Measurements from ENCODE around the gene WNT7A. TPM values are rescaled to one million over a fixed set of nuclear protein-coding genes. Genes with fewer than 3 reads are reported as not detected.

Gene WNT7A
- total RNA-seq, 1 donor from 2014 or later: not detected

DNA sequence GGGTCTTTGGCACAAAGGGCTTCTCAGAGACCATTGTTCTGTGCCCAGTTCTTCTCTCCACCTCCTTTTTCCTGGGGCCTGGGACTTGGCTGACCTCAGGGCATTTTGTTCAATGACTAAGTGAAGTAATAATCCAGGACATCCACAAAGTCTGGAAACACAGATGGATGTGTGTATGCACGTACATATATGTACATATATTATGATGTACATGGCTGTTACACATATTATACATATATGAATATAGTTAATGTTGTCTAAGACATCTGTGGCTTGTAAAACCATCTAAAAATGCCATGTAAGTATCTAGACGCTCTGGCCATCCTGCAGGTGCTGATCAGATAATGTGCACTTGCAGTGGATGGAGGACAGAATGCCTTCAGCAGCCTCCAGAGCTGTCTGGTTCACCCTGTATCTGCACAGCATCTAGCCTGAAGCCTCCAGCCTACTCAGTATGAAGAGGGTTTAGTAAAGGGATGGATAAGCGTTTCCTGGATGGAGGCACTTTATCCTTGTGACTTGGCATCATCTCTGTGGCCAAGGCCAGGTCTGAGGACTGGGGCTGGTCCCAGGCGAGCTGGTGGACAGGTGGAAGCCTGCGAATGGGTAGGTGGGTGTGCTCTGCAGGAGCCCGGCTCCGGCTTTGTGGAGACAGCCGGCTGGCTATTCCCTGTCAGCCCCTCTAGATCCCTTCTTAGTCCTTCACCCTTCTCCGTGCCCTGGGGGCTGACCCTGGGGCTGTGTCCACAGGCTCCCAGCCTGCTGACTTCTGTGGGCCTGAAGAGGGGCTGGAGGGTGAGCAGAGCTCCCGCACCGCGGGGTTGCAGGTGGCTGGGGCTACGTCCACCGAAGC is 88.4 kb downstream of the WNT7A start:
- H3K79me2 ChIP-seq (ENCODE audit: low read depth): no peaks in the 10 kb centered on the region
- no peaks in the 10 kb centered on the region for H3K36me3 ChIP-seq
- H3K27ac ChIP-seq: no peak overlapping the region
- H3K4me3 Mint-ChIP-seq: no peak overlapping the region
- H3K27me3 ChIP-seq: no peaks in the 10 kb centered on the region
- H3K27ac Mint-ChIP-seq: peak overlapping the region; percentile 90
- no peak for TF ChIP-seq EZH2 (IDR thresholded peaks at IDR 0.05)
- no peak for TF ChIP-seq EZH2phosphoT487 (IDR thresholded peaks at IDR 0.05)
- H3K27me3 Mint-ChIP-seq (ENCODE audit: insufficient read depth, low read depth): peaks cover 10% of the 10 kb centered on the region
- H3K9ac ChIP-seq: no peak overlapping the region
- peaks cover 18% of the 10 kb centered on the region for H3K4me1 ChIP-seq
- H4K20me1 ChIP-seq (ENCODE audit: low read depth): peaks cover 2% of the 10 kb centered on the region
- peaks cover 73% of the 10 kb centered on the region for H3K4me1 Mint-ChIP-seq
- no peaks in the 10 kb centered on the region for H3K9me3 Mint-ChIP-seq
- DNase-seq (ENCODE audit: low spot score): no peak
- H3K9me3 ChIP-seq (ENCODE audit: low read depth): no peaks in the 10 kb centered on the region
- H2AFZ ChIP-seq (replicated peaks): no peak overlapping the region
- H3K4me3 ChIP-seq: no peak overlapping the region
- H3K4me2 ChIP-seq: no peak overlapping the region
- peaks cover 3% of the 10 kb centered on the region for H3F3A ChIP-seq (ENCODE audit: low read depth)
- H3K36me3 Mint-ChIP-seq: no peaks in the 10 kb centered on the region

DNA sequence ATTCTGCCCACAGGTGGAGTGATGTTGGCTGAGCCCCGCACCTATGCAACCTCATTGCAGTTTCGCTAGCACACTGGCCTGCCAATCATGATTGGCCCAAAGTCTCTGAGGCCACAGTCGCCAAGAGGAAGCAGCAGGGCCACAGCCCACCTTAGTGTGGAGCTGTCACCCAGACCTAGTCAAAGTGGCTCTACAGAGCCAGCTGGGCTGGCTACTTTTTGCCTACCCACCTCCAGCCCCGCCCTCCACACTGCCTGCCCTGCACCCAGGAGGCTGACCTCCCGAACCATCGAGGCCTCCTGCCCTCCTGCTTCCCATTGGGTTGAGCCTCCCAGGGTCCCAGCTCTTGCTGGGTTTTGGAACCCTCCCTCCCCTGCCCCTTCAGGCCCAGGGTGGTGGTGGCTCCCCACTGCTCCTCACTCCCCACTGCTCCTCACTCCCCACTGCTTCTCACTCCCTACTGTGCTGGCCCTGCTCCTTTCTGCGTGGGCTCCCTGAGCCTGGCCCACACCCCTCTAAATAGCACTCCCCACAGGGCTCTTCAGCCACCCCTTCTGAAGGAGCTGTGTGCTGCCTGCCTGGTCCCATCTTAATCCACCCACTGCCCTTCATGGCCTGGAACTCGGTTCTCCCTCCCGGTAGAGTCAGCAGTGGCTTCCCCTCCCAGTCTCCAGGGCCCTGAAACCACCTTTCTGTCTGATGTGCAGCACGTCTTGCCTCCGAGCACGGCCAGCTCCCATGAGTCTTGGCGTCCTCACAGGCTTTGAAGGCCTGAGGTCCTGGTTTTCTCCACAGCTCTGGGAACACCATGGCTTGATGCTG is 89.3 kb downstream of the WNT7A start:
- Mint-ChIP-seq H3K27me3 (ENCODE audit: insufficient read depth, low read depth) (peaks cover 10% of the 10 kb centered on the region), H3K4me3 (no peak overlapping the region), H3K4me1 (peaks cover 75% of the 10 kb centered on the region), H3K36me3 (no peaks in the 10 kb centered on the region), H3K27ac (peak overlapping the region; percentile 89), H3K9me3 (no peaks in the 10 kb centered on the region)
- no peaks in the 10 kb centered on the region for H3K27me3 ChIP-seq
- H3K36me3 ChIP-seq: no peaks in the 10 kb centered on the region
- H4K20me1 ChIP-seq (ENCODE audit: low read depth): peaks cover 9% of the 10 kb centered on the region
- peaks cover 11% of the 10 kb centered on the region for H3F3A ChIP-seq (ENCODE audit: low read depth)
- no peak for DNase-seq (ENCODE audit: low spot score)
- H3K9me3 ChIP-seq (ENCODE audit: low read depth): no peaks in the 10 kb centered on the region
- no peak overlapping the region for H3K4me3 ChIP-seq
- TF ChIP-seq EZH2 (IDR thresholded peaks at IDR 0.05) (no peak), EZH2phosphoT487 (IDR thresholded peaks at IDR 0.05) (no peak)
- TF ChIP-seq, protein P1, sequence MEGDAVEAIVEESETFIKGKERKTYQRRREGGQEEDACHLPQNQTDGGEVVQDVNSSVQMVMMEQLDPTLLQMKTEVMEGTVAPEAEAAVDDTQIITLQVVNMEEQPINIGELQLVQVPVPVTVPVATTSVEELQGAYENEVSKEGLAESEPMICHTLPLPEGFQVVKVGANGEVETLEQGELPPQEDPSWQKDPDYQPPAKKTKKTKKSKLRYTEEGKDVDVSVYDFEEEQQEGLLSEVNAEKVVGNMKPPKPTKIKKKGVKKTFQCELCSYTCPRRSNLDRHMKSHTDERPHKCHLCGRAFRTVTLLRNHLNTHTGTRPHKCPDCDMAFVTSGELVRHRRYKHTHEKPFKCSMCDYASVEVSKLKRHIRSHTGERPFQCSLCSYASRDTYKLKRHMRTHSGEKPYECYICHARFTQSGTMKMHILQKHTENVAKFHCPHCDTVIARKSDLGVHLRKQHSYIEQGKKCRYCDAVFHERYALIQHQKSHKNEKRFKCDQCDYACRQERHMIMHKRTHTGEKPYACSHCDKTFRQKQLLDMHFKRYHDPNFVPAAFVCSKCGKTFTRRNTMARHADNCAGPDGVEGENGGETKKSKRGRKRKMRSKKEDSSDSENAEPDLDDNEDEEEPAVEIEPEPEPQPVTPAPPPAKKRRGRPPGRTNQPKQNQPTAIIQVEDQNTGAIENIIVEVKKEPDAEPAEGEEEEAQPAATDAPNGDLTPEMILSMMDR (IDR thresholded peaks at IDR 0.05): no peak
- no peak overlapping the region for H3K9ac ChIP-seq
- no peak overlapping the region for H2AFZ ChIP-seq (replicated peaks)
- H3K4me2 ChIP-seq: no peak overlapping the region
- H3K27ac ChIP-seq: no peak overlapping the region
- no peaks in the 10 kb centered on the region for H3K79me2 ChIP-seq (ENCODE audit: low read depth)
- H3K4me1 ChIP-seq: peaks cover 27% of the 10 kb centered on the region

DNA sequence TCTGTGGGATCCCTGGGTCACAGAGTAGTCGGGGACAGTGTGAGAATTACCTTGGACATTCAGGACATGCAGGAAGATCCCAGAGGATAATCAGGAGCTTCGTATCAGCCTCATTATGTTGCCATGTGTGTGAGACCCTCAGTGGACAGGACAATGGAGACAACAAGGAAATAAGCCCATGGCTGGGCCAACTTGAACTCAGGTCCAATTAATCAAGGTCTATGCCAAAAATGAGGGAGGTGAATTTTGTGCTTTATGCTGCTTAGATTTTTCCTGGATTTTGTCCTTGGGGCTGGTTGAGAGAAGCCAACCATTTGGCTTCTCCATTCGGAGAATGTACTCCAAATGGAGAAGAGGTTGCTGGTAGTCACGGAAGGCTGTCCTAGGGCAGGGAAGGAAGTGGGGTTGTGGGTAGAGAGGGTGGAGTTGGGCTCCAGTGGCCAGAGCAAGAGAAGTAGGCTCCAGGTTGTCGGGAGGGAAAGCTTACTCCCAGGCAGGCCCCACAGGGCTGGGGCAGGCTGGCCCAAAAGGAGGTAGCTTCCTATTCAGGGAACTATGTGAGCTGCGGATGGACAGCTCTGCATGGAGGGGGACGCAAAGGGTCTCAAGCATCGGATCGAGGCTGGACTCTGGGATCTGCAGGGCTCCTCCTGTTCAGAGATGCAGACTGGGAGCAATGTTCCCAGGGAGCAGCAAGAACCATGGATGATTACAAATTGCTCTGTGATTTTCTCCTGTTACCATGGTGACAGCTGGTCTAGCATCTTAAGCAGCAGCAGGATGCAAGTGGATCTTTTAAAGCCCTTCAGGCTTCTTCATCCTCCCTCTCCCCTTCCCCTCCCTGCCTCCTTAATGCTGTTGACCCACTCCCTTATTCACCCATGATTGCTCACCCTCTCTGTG is 91.1 kb downstream of the WNT7A start:
- Mint-ChIP-seq H3K4me3 (peak overlapping the region; percentile 33), H3K4me1 (peaks cover 84% of the 10 kb centered on the region), H3K27me3 (ENCODE audit: insufficient read depth, low read depth) (peaks cover 11% of the 10 kb centered on the region), H3K36me3 (no peaks in the 10 kb centered on the region), H3K9me3 (no peaks in the 10 kb centered on the region), H3K27ac (peak overlapping the region; percentile 85)
- TF ChIP-seq EZH2phosphoT487 (IDR thresholded peaks at IDR 0.05) (no peak), EZH2 (IDR thresholded peaks at IDR 0.05) (no peak)
- TF ChIP-seq, protein P1 (IDR thresholded peaks at IDR 0.05): no peak
- Histone ChIP-seq H3K79me2 (ENCODE audit: low read depth) (no peaks in the 10 kb centered on the region), H2AFZ (replicated peaks) (no peak overlapping the region), H3K9ac (no peak overlapping the region), H3K27ac (no peak overlapping the region), H3K4me2 (no peak overlapping the region), H4K20me1 (ENCODE audit: low read depth) (peaks cover 10% of the 10 kb centered on the region), H3K27me3 (no peaks in the 10 kb centered on the region), H3F3A (ENCODE audit: low read depth) (peaks cover 14% of the 10 kb centered on the region), H3K36me3 (no peaks in the 10 kb centered on the region), H3K9me3 (ENCODE audit: low read depth) (no peaks in the 10 kb centered on the region), H3K4me3 (no peak overlapping the region), H3K4me1 (peaks cover 37% of the 10 kb centered on the region)
- peak; percentile 36 for DNase-seq (ENCODE audit: low spot score)

Measured in neural progenitor cell (in vitro differentiated cells).